ENCODE measurements around the gene LARGE2. TPM values are rescaled to one million over a fixed set of nuclear protein-coding genes. Genes with fewer than 3 reads are reported as not detected.

LARGE2 gene
- total and polyA plus RNA-seq, 12 donors, result 0.23 to 0.42 TPM; not detected in 10

- H3K4me1 ChIP-seq, result peaks cover 10 to 51% (median 29%) of the 10 kb centered on the region in 9 donors
- no peak for TF ChIP-seq CTCF (IDR thresholded peaks at IDR 0.05)
- ATAC-seq (no peak), DNase-seq (no peak)
- intact Hi-C loops (cut with DNase I), result no loop called here
- peaks cover 0 to 34% (median 27%) of the 10 kb centered on the region in 7 donors for H3K27me3 ChIP-seq
- no peaks in the 10 kb centered on the region for H3K36me3 ChIP-seq
- H3K9me3 ChIP-seq, result no peaks in the 10 kb centered on the region
- no peak overlapping the region for H3K27ac ChIP-seq
- peak overlapping the region; percentile 15 to 46 (median 28) for H3K4me3 ChIP-seq
- WGBS, 2 donors, result 24 to 36% methylated on average over 53 to 54 of the region's 54 CpGs
These were observed 663 bp upstream of the LARGE2 start for GRCh38 chr11:45921561-45922424.

DNA sequence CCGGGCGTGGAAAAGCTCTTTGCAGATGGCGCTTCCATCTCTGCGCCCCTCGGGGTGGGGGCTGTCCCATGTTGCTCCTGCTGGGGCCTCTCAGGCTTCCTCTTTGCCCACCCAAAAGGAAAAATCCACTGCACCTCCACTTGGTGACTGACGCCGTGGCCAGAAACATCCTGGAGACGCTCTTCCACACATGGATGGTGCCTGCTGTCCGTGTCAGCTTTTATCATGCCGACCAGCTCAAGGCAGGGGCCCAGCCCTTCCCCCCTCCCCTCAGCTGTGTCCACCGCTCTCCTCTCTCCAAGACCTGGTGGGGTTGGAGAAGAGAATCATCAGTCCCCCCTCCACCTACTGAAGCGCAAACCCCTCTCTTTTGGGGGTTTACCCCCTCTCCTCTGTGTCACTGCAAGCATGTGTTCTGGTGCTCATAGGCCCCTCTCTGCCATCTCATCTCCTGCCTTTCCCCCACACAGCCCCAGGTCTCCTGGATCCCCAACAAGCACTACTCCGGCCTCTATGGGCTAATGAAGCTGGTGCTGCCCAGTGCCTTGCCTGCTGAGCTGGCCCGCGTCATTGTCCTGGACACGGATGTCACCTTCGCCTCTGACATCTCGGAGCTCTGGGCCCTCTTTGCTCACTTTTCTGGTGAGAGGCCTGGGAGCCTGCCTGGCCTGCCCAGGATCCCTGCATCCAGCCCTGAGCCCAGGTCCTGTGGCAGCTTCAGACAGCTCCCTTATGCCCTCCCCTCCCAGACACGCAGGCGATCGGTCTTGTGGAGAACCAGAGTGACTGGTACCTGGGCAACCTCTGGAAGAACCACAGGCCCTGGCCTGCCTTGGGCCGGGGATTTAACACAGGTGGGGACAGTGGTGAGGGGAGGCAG, 1.8 kb downstream of the LARGE2 start:
- Histone ChIP-seq H3K9me3 (no peaks in the 10 kb centered on the region), H3K4me1 (peaks cover 4 to 37% (median 16%) of the 10 kb centered on the region in 9 donors), H3K4me3 (no peak overlapping the region), H3K27ac (no peak overlapping the region), H3K27me3 (peaks cover 0 to 34% (median 27%) of the 10 kb centered on the region in 7 donors), H3K36me3 (no peaks in the 10 kb centered on the region)
- ATAC-seq (no peak), DNase-seq (no peak)
- intact Hi-C loops (cut with DNase I), result no loop called here
- WGBS, 2 donors, result 77 to 83% methylated on average over 22 of the region's 22 CpGs
- TF ChIP-seq CTCF (IDR thresholded peaks at IDR 0.05), result no peak

- 89 to 90% methylated on average over 6 of the region's 6 CpGs for WGBS, 2 donors
- no peak overlapping the region for H3K4me3 ChIP-seq
- intact Hi-C loops (cut with DNase I), result no loop called here
- no peaks in the 10 kb centered on the region for H3K36me3 ChIP-seq
- H3K4me1 ChIP-seq, result peaks cover 2 to 35% (median 19%) of the 10 kb centered on the region in 9 donors
- no peaks in the 10 kb centered on the region for H3K9me3 ChIP-seq
- H3K27me3 ChIP-seq, result peaks cover 0 to 34% (median 27%) of the 10 kb centered on the region in 7 donors
- no peak overlapping the region for H3K27ac ChIP-seq
- no peak for TF ChIP-seq CTCF (IDR thresholded peaks at IDR 0.05)
- DNase-seq (no peak), ATAC-seq (no peak)
These were observed 2.5 kb downstream of the LARGE2 start for GRCh38 chr11:45924927-45925326.

DNA sequence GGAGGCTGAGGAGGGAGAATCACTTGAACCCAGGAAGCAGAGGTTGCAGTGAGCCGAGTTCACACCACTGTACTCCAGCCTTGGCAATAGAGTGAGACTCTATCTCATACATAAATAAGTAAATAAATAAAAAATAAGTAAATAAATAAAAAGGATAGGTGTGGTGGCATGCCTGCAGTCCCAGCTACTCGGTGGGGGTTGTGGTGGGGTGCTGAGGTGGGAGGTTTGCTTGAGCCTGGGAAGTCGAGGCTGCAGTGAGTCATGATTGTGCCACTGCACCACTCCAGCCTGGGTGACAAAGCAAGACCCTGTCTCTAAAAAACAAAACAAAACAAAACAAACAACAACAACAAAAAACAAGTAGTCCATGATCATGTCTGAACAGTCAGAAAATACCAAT, 3.1 kb downstream of the LARGE2 start:
- Histone ChIP-seq H3K27me3 (peaks cover 0 to 34% (median 27%) of the 10 kb centered on the region in 7 donors), H3K4me1 (peaks cover 2 to 35% (median 25%) of the 10 kb centered on the region in 9 donors), H3K27ac (no peak overlapping the region), H3K36me3 (no peaks in the 10 kb centered on the region), H3K4me3 (no peak overlapping the region), H3K9me3 (no peaks in the 10 kb centered on the region)
- no peak for TF ChIP-seq CTCF (IDR thresholded peaks at IDR 0.05)
- 87 to 90% methylated on average over 3 of the region's 3 CpGs for WGBS, 2 donors
- ATAC-seq (no peak), DNase-seq (no peak)
- intact Hi-C loops (cut with DNase I), result no loop called here

All from heart right ventricle (tissue), 16 donors.